ENCODE data around the gene TMEM254. TPM values are rescaled to one million over a fixed set of nuclear protein-coding genes. Genes with fewer than 3 reads are reported as not detected.

TMEM254 gene
- total and polyA plus RNA-seq, 2 experiments from 2014 or later, result 17.1 to 29.6 TPM

GRCh38 chr10:80050752-80051151, 27.7 kb upstream of the TMEM254 start:
- H3K36me3 ChIP-seq (replicated peaks; ENCODE audit: insufficient read depth, low read depth), result no peaks in the 10 kb centered on the region
- 86% methylated on average over 3 of the region's 3 CpGs for WGBS (ENCODE audit: low lambda C conversion rate, missing lambda C conversion rate)
- no peak overlapping the region for H2AFZ ChIP-seq
- no peaks in the 10 kb centered on the region for H3K9me2 ChIP-seq (replicated peaks; ENCODE audit: insufficient read depth)
- no peaks in the 10 kb centered on the region for H3K9me3 ChIP-seq (ENCODE audit: low read depth)
- no peak for TF ChIP-seq CTCF (IDR thresholded peaks at IDR 0.05; ENCODE audit: poor library complexity)
- no peak for TF ChIP-seq EZH2 (IDR thresholded peaks at IDR 0.05; ENCODE audit: borderline replicate concordance)
- TF ChIP-seq EZH2phosphoT487 (IDR thresholded peaks at IDR 0.05; ENCODE audit: low read depth, severe bottlenecking, unreplicated experiment), result no peak
- no peaks in the 10 kb centered on the region for H3K27me3 ChIP-seq
- no peaks in the 10 kb centered on the region for H4K20me1 ChIP-seq (ENCODE audit: insufficient read depth, poor library complexity, severe bottlenecking)
- no peak overlapping the region for H3K27ac ChIP-seq
- DNase-seq (ENCODE audit: low spot score), result no peak
- no peaks in the 10 kb centered on the region for H3K4me1 ChIP-seq (ENCODE audit: insufficient read depth)
- H3K79me2 ChIP-seq, result no peaks in the 10 kb centered on the region
- no peak overlapping the region for H3K4me3 ChIP-seq
- no peak overlapping the region for H3K4me2 ChIP-seq

DNA sequence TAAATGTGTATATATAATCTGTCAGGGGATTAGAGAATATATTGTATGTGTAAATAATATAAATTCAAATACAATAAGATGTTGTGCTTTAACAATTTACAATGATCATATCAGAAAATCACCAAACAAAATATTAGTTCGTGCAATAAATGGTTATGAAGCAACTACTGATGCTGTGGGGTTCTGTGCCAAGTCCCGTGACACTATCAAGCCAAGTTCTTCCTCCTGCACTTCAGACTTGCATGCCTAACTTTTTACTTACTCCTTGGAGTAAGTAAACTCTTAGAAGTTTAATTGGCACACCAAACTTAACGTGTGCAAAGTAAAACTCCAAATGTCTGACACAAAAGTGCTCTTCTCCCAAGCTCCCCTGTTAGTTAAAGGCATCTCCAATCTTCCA, 26.5 kb upstream of the TMEM254 start:
- WGBS (ENCODE audit: low lambda C conversion rate, missing lambda C conversion rate), result 86% methylated on average over 3 of the region's 3 CpGs
- DNase-seq (ENCODE audit: low spot score), result no peak
- no peak overlapping the region for H2AFZ ChIP-seq
- H4K20me1 ChIP-seq (ENCODE audit: insufficient read depth, poor library complexity, severe bottlenecking), result no peaks in the 10 kb centered on the region
- no peaks in the 10 kb centered on the region for H3K79me2 ChIP-seq
- no peak overlapping the region for H3K4me2 ChIP-seq
- H3K9me2 ChIP-seq (replicated peaks; ENCODE audit: insufficient read depth), result no peaks in the 10 kb centered on the region
- TF ChIP-seq CTCF (IDR thresholded peaks at IDR 0.05; ENCODE audit: poor library complexity), result no peak
- TF ChIP-seq EZH2phosphoT487 (IDR thresholded peaks at IDR 0.05; ENCODE audit: low read depth, severe bottlenecking, unreplicated experiment), result no peak
- no peak for TF ChIP-seq EZH2 (IDR thresholded peaks at IDR 0.05; ENCODE audit: borderline replicate concordance)
- H3K4me1 ChIP-seq (ENCODE audit: insufficient read depth), result no peaks in the 10 kb centered on the region
- no peaks in the 10 kb centered on the region for H3K9me3 ChIP-seq (ENCODE audit: low read depth)
- H3K4me3 ChIP-seq, result no peak overlapping the region
- no peak overlapping the region for H3K27ac ChIP-seq
- no peaks in the 10 kb centered on the region for H3K27me3 ChIP-seq
- H3K36me3 ChIP-seq (replicated peaks; ENCODE audit: insufficient read depth, low read depth), result no peaks in the 10 kb centered on the region

DNA sequence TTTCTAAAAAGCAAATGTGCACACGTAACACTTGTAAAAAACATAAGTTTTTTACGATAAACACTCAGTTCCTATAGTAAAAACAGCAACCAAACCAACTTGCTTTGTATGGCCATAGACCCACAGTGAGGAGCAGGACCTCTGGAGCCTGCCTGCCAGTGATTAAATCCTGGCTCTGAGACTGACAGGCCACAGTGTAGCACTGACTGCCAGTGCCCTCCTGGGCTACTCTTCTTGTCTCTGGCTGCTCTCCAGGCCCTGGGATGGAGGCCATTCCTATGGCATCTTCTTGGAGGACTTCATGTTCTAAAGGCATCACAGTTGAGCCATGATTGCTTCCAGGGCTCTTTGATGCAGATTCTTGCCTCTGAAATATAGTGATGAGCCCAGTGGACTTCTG, 22.7 kb upstream of the TMEM254 start:
- no peak for DNase-seq (ENCODE audit: low spot score)
- Histone ChIP-seq H4K20me1 (ENCODE audit: insufficient read depth, poor library complexity, severe bottlenecking) (no peaks in the 10 kb centered on the region), H2AFZ (no peak overlapping the region), H3K79me2 (no peaks in the 10 kb centered on the region), H3K4me3 (no peak overlapping the region), H3K27me3 (no peaks in the 10 kb centered on the region), H3K4me1 (ENCODE audit: insufficient read depth) (no peaks in the 10 kb centered on the region), H3K4me2 (no peak overlapping the region), H3K36me3 (replicated peaks; ENCODE audit: insufficient read depth, low read depth) (no peaks in the 10 kb centered on the region), H3K9me3 (ENCODE audit: low read depth) (no peaks in the 10 kb centered on the region), H3K9me2 (replicated peaks; ENCODE audit: insufficient read depth) (no peaks in the 10 kb centered on the region), H3K27ac (no peak overlapping the region)
- WGBS (ENCODE audit: low lambda C conversion rate, missing lambda C conversion rate), result 82% methylated on average over 2 of the region's 2 CpGs
- no peak for TF ChIP-seq EZH2 (IDR thresholded peaks at IDR 0.05; ENCODE audit: borderline replicate concordance)
- TF ChIP-seq CTCF (IDR thresholded peaks at IDR 0.05; ENCODE audit: poor library complexity), result no peak
- TF ChIP-seq EZH2phosphoT487 (IDR thresholded peaks at IDR 0.05; ENCODE audit: low read depth, severe bottlenecking, unreplicated experiment), result no peak

- Histone ChIP-seq H3K9me2 (replicated peaks; ENCODE audit: insufficient read depth) (no peaks in the 10 kb centered on the region), H4K20me1 (ENCODE audit: insufficient read depth, poor library complexity, severe bottlenecking) (no peaks in the 10 kb centered on the region), H3K4me3 (no peak overlapping the region), H3K36me3 (replicated peaks; ENCODE audit: insufficient read depth, low read depth) (no peaks in the 10 kb centered on the region), H3K4me1 (ENCODE audit: insufficient read depth) (no peaks in the 10 kb centered on the region), H3K27me3 (no peaks in the 10 kb centered on the region), H3K4me2 (no peak overlapping the region), H3K9me3 (ENCODE audit: low read depth) (no peaks in the 10 kb centered on the region), H2AFZ (no peak overlapping the region), H3K79me2 (no peaks in the 10 kb centered on the region), H3K27ac (no peak overlapping the region)
- no peak for DNase-seq (ENCODE audit: low spot score)
- WGBS (ENCODE audit: low lambda C conversion rate, missing lambda C conversion rate), result 96% methylated on average over 4 of the region's 4 CpGs
- TF ChIP-seq CTCF (IDR thresholded peaks at IDR 0.05; ENCODE audit: poor library complexity) (no peak), EZH2phosphoT487 (IDR thresholded peaks at IDR 0.05; ENCODE audit: low read depth, severe bottlenecking, unreplicated experiment) (no peak), EZH2 (IDR thresholded peaks at IDR 0.05; ENCODE audit: borderline replicate concordance) (no peak)
These were observed 21.3 kb upstream of the TMEM254 start for GRCh38 chr10:80057171-80057570.

Data from hepatocyte (in vitro differentiated cells).